ENCODE data around the gene YY1. TPM values are rescaled to one million over a fixed set of nuclear protein-coding genes. Genes with fewer than 3 reads are reported as not detected.

The YY1 gene
- total and polyA plus RNA-seq, 2 donors from 2014 or later: 34.2 to 60.4 TPM

DNA sequence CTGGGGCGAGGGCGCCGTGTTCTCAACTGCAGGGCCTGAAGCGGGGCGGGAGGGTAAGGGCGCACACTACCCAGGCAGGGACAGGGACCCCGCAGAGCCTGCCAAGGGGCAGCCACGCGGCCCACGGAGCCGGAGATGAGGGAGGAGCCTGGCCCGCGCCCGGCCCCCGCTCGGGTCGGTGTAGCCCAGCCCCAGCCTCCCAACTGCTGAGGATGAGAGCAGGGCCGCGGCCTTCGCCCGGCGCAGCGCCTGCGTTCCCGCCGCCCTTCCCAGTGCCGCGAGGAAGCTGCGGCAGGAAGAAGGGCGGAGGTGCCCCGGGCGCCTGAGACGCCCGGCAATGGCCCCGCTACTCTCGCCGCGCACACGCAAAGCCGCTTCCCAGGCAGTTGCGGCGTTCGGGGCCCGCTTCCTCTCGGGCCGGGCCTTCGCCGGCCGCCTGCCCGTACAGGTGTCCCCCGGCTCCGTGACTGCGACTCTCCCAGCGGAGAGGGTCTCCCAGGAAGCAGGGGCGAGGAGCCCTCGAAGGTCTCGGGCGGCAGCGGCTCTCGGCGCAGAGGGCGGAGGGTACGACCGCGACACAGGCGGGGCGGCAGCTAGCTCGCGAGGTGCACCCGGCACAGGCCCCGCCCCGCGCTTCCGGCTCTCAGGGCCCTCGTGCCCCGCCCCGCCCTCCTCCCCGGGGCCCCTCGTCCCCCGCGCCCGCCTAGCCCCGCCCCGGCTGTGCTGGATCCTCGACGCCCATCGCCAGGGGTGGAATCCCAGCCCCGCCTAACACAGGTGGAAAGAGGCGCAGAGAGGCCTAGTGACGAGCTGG lies 24.8 kb upstream of the YY1 start:
- TF ChIP-seq, protein P1, sequence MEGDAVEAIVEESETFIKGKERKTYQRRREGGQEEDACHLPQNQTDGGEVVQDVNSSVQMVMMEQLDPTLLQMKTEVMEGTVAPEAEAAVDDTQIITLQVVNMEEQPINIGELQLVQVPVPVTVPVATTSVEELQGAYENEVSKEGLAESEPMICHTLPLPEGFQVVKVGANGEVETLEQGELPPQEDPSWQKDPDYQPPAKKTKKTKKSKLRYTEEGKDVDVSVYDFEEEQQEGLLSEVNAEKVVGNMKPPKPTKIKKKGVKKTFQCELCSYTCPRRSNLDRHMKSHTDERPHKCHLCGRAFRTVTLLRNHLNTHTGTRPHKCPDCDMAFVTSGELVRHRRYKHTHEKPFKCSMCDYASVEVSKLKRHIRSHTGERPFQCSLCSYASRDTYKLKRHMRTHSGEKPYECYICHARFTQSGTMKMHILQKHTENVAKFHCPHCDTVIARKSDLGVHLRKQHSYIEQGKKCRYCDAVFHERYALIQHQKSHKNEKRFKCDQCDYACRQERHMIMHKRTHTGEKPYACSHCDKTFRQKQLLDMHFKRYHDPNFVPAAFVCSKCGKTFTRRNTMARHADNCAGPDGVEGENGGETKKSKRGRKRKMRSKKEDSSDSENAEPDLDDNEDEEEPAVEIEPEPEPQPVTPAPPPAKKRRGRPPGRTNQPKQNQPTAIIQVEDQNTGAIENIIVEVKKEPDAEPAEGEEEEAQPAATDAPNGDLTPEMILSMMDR (IDR thresholded peaks at IDR 0.05; ENCODE audit: borderline replicate concordance, extremely low read depth, insufficient read depth): no peak
- DNase-seq (peak; percentile 91 to 97 (median 94)), FAIRE-seq (no peak)
- H3K9ac ChIP-seq (ENCODE audit: low read length in 3 of 3): peak overlapping the region in 2 of 3 donors; percentile 79 to 84
- intact Hi-C loops (cut with DNase I): no loop called here
- H3K27ac ChIP-seq (ENCODE audit: low read depth in 2 of 2, low read length in 2 of 2): peak overlapping the region; percentile 93 to 96
- no peaks in the 10 kb centered on the region for H3K9me3 ChIP-seq (ENCODE audit: control insufficient read depth in 2 of 3, insufficient read depth in 1 of 3, low read length in 3 of 3)
- no peaks in the 10 kb centered on the region for H3K4me1 ChIP-seq (ENCODE audit: control insufficient read depth in 2 of 3, insufficient read depth in 2 of 3, low read depth in 1 of 3, low read length in 3 of 3)
- no peaks in the 10 kb centered on the region for H3K36me3 ChIP-seq (ENCODE audit: control insufficient read depth in 2 of 3, insufficient read depth in 3 of 3, low read length in 3 of 3)
- no peaks in the 10 kb centered on the region for H3K27me3 ChIP-seq (ENCODE audit: control insufficient read depth, insufficient read depth, low read length)
- peak overlapping the region; percentile 49 to 77 (median 61) for H3K4me3 ChIP-seq (ENCODE audit: low read length in 3 of 3)

DNA sequence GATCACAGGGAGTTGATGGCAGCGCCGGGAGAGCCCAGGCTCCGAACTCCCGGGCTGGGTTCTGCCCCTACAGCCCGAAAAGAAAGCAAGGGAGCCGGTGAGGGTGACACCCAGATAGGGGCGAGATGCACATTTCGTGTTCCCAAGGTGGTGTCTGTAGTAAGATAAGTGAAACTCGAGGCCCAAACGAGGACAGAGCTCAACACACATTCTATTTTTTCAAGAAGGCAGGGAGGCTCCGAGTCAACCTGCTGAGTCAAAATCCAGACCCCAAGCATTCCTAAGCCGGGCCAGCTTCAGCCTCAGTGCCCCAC lies 24.2 kb upstream of the YY1 start:
- intact Hi-C loops (cut with DNase I): no loop called here
- no peaks in the 10 kb centered on the region for H3K36me3 ChIP-seq (ENCODE audit: control insufficient read depth in 2 of 3, insufficient read depth in 3 of 3, low read length in 3 of 3)
- FAIRE-seq (no peak), DNase-seq (peak in 1 of 5 donors; percentile 35)
- H3K9me3 ChIP-seq (ENCODE audit: control insufficient read depth in 2 of 3, insufficient read depth in 1 of 3, low read length in 3 of 3): no peaks in the 10 kb centered on the region
- H3K27ac ChIP-seq (ENCODE audit: low read depth in 2 of 2, low read length in 2 of 2): peak overlapping the region; percentile 11 to 96
- peak overlapping the region in 1 of 3 donors; percentile 84 for H3K9ac ChIP-seq (ENCODE audit: low read length in 3 of 3)
- no peaks in the 10 kb centered on the region for H3K4me1 ChIP-seq (ENCODE audit: control insufficient read depth in 2 of 3, insufficient read depth in 2 of 3, low read depth in 1 of 3, low read length in 3 of 3)
- H3K4me3 ChIP-seq (ENCODE audit: low read length in 3 of 3): peak overlapping the region in 1 of 3 donors; percentile 77
- H3K27me3 ChIP-seq (ENCODE audit: control insufficient read depth, insufficient read depth, low read length): no peaks in the 10 kb centered on the region
- TF ChIP-seq, protein P1 (IDR thresholded peaks at IDR 0.05; ENCODE audit: borderline replicate concordance, extremely low read depth, insufficient read depth): no peak

DNA sequence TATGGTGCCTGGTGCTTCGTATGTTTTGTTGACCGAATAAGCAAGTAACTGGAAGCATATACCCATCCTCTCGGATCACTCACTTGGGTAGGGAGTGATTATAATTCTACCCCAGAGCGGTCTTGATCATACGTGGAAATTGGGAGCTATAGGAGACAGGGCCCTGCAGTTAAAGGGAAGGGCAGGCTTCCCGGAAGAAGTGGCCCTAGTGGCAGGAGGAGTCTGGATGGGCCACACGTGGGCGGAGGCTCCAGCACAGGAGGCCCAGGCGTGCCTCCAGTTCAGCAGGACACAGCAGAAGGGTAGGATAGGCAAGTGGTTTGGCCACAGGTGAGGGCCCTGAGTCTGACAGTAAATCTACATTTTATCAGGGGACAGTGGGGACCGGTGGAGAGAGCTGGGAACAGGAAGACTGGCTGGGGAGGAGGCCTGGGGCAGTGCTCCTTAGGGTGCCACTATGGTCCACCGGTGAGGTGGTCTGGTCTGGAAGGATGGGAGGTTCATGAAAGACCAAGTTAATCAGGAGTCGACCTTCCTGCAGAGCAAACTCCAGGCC lies 23.5 kb upstream of the YY1 start:
- TF ChIP-seq, protein P1 (IDR thresholded peaks at IDR 0.05; ENCODE audit: borderline replicate concordance, extremely low read depth, insufficient read depth): no peak
- Histone ChIP-seq H3K36me3 (ENCODE audit: control insufficient read depth in 2 of 3, insufficient read depth in 3 of 3, low read length in 3 of 3) (no peaks in the 10 kb centered on the region), H3K4me3 (ENCODE audit: low read length in 3 of 3) (no peak overlapping the region), H3K4me1 (ENCODE audit: control insufficient read depth in 2 of 3, insufficient read depth in 2 of 3, low read depth in 1 of 3, low read length in 3 of 3) (no peaks in the 10 kb centered on the region), H3K9ac (ENCODE audit: low read length in 3 of 3) (no peak overlapping the region), H3K27me3 (ENCODE audit: control insufficient read depth, insufficient read depth, low read length) (no peaks in the 10 kb centered on the region), H3K27ac (ENCODE audit: low read depth in 2 of 2, low read length in 2 of 2) (no peak overlapping the region), H3K9me3 (ENCODE audit: control insufficient read depth in 2 of 3, insufficient read depth in 1 of 3, low read length in 3 of 3) (no peaks in the 10 kb centered on the region)
- DNase-seq: peak in 1 of 5 donors; percentile 36
- intact Hi-C loops (cut with DNase I): no loop called here
- FAIRE-seq: no peak
